H1 (cell line): ENCODE measurements around the gene PKNOX1. TPM values are rescaled to one million over a fixed set of nuclear protein-coding genes. Genes with fewer than 3 reads are reported as not detected.
"Not testable (repeated sequence)": the region's sequence is repeated elsewhere in the genome, so short reads cannot be mapped to it uniquely, and the experiment has no call there.

Source experiments
- CTCF ChIA-PET: fragments of 300-600 bp; sonication (Branson Sonifier 250); formaldehyde crosslinking; loops from one replicate; lab custom pipeline; 2021; ENCODE audit not compliant: partially characterized antibody; lab: Charles Lee
- POLR2A ChIA-PET: fragments of 300-600 bp; sonication (Branson Sonifier 250); formaldehyde crosslinking; loops from one replicate; lab custom pipeline; 2021; ENCODE audit warnings: inconsistent platforms; ENCODE audit not compliant: partially characterized antibody; lab: Charles Lee
- DNase-seq, 2 experiments: peaks; one replicate each; pipeline versions ENCODE4 v3.0.0 to v3.0.0-alpha.2; 2010 to 2022; ENCODE audit warnings: low spot score in 2 of 2, low read depth in 1 of 2, mixed read lengths in 1 of 2
- FAIRE-seq: peaks from 2 replicates; lab custom pipeline; 2011; peaks lifted over from hg19 to GRCh38; lab: Jason Lieb, UNC
- H2AFZ ChIP-seq: 2 replicates; pipeline ENCODE4 v1.8.1; 2012; ENCODE audit warnings: low read length, inconsistent platforms
- H2AK5ac ChIP-seq: 2 replicates; pipeline ENCODE4 v1.6.1; 2013; ENCODE audit warnings: low read depth, low read length
- H2BK120ac ChIP-seq: replicated peaks from 2 replicates; pipeline ENCODE3; 2013; ENCODE audit warnings: low read depth, low read length, inconsistent platforms
- H2BK12ac ChIP-seq: 2 replicates; pipeline ENCODE4 v1.6.1; 2013; ENCODE audit warnings: low read depth, low read length
- H2BK15ac ChIP-seq: 2 replicates; pipeline ENCODE4 v1.6.1; 2013; ENCODE audit warnings: low read length
- H2BK20ac ChIP-seq: 2 replicates; pipeline ENCODE4 v1.6.1; 2013; ENCODE audit warnings: low read length
- H2BK5ac ChIP-seq: 2 replicates; pipeline ENCODE4 v1.6.1; 2013; ENCODE audit warnings: low read depth, low read length
- H3K14ac ChIP-seq: 2 replicates; pipeline ENCODE4 v1.6.1; 2013; ENCODE audit warnings: inconsistent platforms; ENCODE audit not compliant: insufficient read length
- H3K18ac ChIP-seq: 2 replicates; pipeline ENCODE4 v1.6.1; 2013; ENCODE audit warnings: low read length; ENCODE audit errors: extremely low read depth
- H3K23ac ChIP-seq: 2 replicates; pipeline ENCODE4 v1.6.1; 2013; ENCODE audit warnings: inconsistent platforms; ENCODE audit not compliant: insufficient read length
- H3K23me2 ChIP-seq: 2 replicates; pipeline ENCODE4 v1.6.1; 2013; ENCODE audit warnings: low read depth, low read length
- H3K27ac ChIP-seq: 2 replicates; pipeline ENCODE4 v1.6.1; 2011; ENCODE audit warnings: low read depth, low read length, inconsistent platforms
- H3K27me3 ChIP-seq, 4 experiments: replicated peaks in 1 of 4; 1 replicate in 1 of 4; 2 replicates in 3 of 4; pipeline versions ENCODE4 v1.6.1 to v1.8.1; 2011 to 2013; ENCODE audit warnings: low read length in 3 of 4, mild to moderate bottlenecking in 3 of 4, inconsistent platforms in 2 of 4, mixed read lengths in 2 of 4, moderate library complexity in 1 of 4; ENCODE audit not compliant: control insufficient read depth in 3 of 4, insufficient read depth in 3 of 4; ENCODE audit errors: extremely low read depth in 1 of 4
- H3K36me3 ChIP-seq, 4 experiments: 2 replicates each; pipeline versions ENCODE4 v1.6.1 to v1.8.1; 2011 to 2013; ENCODE audit warnings: mild to moderate bottlenecking in 4 of 4, low read length in 3 of 4, moderate library complexity in 2 of 4, control low read depth in 1 of 4, inconsistent platforms in 1 of 4; ENCODE audit not compliant: insufficient read depth in 4 of 4, control insufficient read depth in 2 of 4
- H3K4ac ChIP-seq: replicated peaks from 2 replicates; pipeline ENCODE3; 2013; ENCODE audit warnings: low read length, low read depth, mixed read lengths, inconsistent platforms; ENCODE audit not compliant: insufficient read length
- H3K4me1 ChIP-seq, 4 experiments: replicated peaks in 1 of 4; 1 replicate in 1 of 4; 2 replicates in 3 of 4; pipeline versions ENCODE4 v1.6.1 to v1.8.1; 2011 to 2013; ENCODE audit warnings: low read length in 3 of 4, inconsistent platforms in 2 of 4, mixed read lengths in 1 of 4; ENCODE audit not compliant: insufficient read depth in 4 of 4, control insufficient read depth in 3 of 4
- H3K4me2 ChIP-seq, 2 experiments: 2 replicates each; pipeline versions ENCODE4 v1.6.1 to v1.8.1; 2011 to 2013; ENCODE audit warnings: low read depth in 2 of 2, low read length in 2 of 2, control low read depth in 1 of 2, inconsistent platforms in 1 of 2, mild to moderate bottlenecking in 1 of 2; ENCODE audit not compliant: insufficient read depth in 1 of 2
- H3K4me3 ChIP-seq, 4 experiments: fragments of 200-600, 300-600 bp in 1 of 4; sonication (generic), shearing (Covaris generic), sonication (Bioruptor Twin) in 1 of 4; 2 replicates each; pipeline versions ENCODE4 v1.5.1 to v1.8.1; 2011 to 2016; ENCODE audit warnings: low read length in 4 of 4, low read depth in 3 of 4, control low read depth in 2 of 4, inconsistent platforms in 2 of 4, mild to moderate bottlenecking in 2 of 4, mixed read lengths in 1 of 4, moderate library complexity in 1 of 4; ENCODE audit not compliant: insufficient read depth in 2 of 4; ENCODE audit errors: extremely low read depth in 1 of 4
- H3K56ac ChIP-seq: replicated peaks from 2 replicates; pipeline ENCODE3; 2013; ENCODE audit warnings: low read depth, mild to moderate bottlenecking, mixed read lengths, low read length, inconsistent platforms; ENCODE audit not compliant: insufficient read length
- H3K79me1 ChIP-seq: 2 replicates; pipeline ENCODE4 v1.6.1; 2013; ENCODE audit warnings: low read depth, low read length, control low read depth
- H3K79me2 ChIP-seq, 2 experiments: 2 replicates each; pipeline versions ENCODE4 v1.6.1 to v1.8.1; 2012 to 2013; ENCODE audit warnings: low read length in 2 of 2, mild to moderate bottlenecking in 2 of 2, inconsistent platforms in 1 of 2; ENCODE audit not compliant: insufficient read depth in 2 of 2, control insufficient read depth in 1 of 2
- H3K9ac ChIP-seq, 4 experiments: replicated peaks in 1 of 4; 1 replicate in 1 of 4; 2 replicates in 3 of 4; pipeline versions ENCODE4 v1.6.1 to v1.8.1; 2011 to 2013; ENCODE audit warnings: low read depth in 3 of 4, low read length in 3 of 4, control low read depth in 2 of 4, mild to moderate bottlenecking in 2 of 4, moderate library complexity in 2 of 4, inconsistent platforms in 1 of 4; ENCODE audit errors: extremely low read depth in 1 of 4
- H3K9me3 ChIP-seq, 2 experiments: 2 replicates each; pipeline versions ENCODE4 v1.6.1 to v1.8.1; 2012 to 2013; ENCODE audit warnings: mild to moderate bottlenecking in 2 of 2, moderate library complexity in 2 of 2, control low read depth in 1 of 2, inconsistent platforms in 1 of 2, low read depth in 1 of 2, low read length in 1 of 2, mixed read lengths in 1 of 2; ENCODE audit not compliant: insufficient read depth in 2 of 2
- H4K20me1 ChIP-seq, 2 experiments: replicated peaks in 1 of 2; 2 replicates each; pipeline versions ENCODE3 to v1.8.1; 2011 to 2013; ENCODE audit warnings: inconsistent platforms in 2 of 2, low read length in 2 of 2, mild to moderate bottlenecking in 1 of 2; ENCODE audit not compliant: insufficient read depth in 2 of 2, control insufficient read depth in 1 of 2
- H4K5ac ChIP-seq: 2 replicates; pipeline ENCODE4 v1.6.1; 2013; ENCODE audit warnings: low read length, low read depth, mixed read lengths, inconsistent platforms; ENCODE audit not compliant: insufficient read length
- H4K8ac ChIP-seq: 2 replicates; pipeline ENCODE4 v1.8.0; 2013; ENCODE audit warnings: mild to moderate bottlenecking, moderate library complexity, low read length, inconsistent platforms; ENCODE audit not compliant: insufficient read depth; ENCODE audit errors: extremely low read depth
- H4K91ac ChIP-seq: replicated peaks from 2 replicates; pipeline ENCODE3; 2013; ENCODE audit warnings: low read length, mixed read lengths, inconsistent platforms; ENCODE audit not compliant: insufficient read length
- WGBS, 2 experiments: shearing (Covaris generic) in 1 of 2; methylation state at CpG; one replicate each; pipeline versions ENCODE4 v1.1.6 to v1.1.7; 2013 to 2015; ENCODE audit warnings: low lambda C conversion rate in 2 of 2, mixed read lengths in 2 of 2, inconsistent platforms in 1 of 2, low coverage in 1 of 2, missing lambda C conversion rate in 1 of 2; ENCODE audit not compliant: insufficient replicate concordance in 2 of 2, insufficient coverage in 1 of 2, insufficient read length in 1 of 2; ENCODE audit errors: extremely low coverage in 1 of 2, missing lambda C conversion rate in 1 of 2; 5-methylcytosine and 5-hydroxymethylcytosine counted together
- polyA plus RNA-seq, 7 experiments: library from polyadenylated mRNA; depleted of rRNA in 3 of 7; stranded (reverse) in 5 of 7; unstranded in 2 of 7; fragments of >200 nt in 5 of 7; fragments of 200-250 nt in 2 of 7; gene quantifications; 1 replicate in 5 of 7; 2 replicates in 1 of 7; 4 replicates in 1 of 7; pipeline versions ENCODE4 v1.2.1 to v1.2.3, GENCODE V29; 2011 to 2013; ENCODE audit warnings: missing spikeins in 2 of 7, mixed read lengths in 2 of 7
- total RNA-seq: library from RNA; stranded (reverse); fragmentation: NEBNext Ultra II Directional; extraction: Animal tissue kit (Norgen Biotek cat#: 25700); gene quantifications from 2 replicates; pipeline ENCODE4 v1.2.1, GENCODE V29; 2021

The PKNOX1 gene
- total and polyA plus RNA-seq, 2 of the 8 experiments (the other 6 are each of a cell fraction or from before 2014, with no cell fraction given), result 20.4 to 31.9 TPM

- not testable (repeated sequence) for H4K5ac ChIP-seq, H3K79me1 ChIP-seq, H3K14ac ChIP-seq, H3K79me2 ChIP-seq, H2AFZ ChIP-seq, H3K9me3 ChIP-seq, H3K9ac ChIP-seq, H4K91ac ChIP-seq, H3K23me2 ChIP-seq, DNase-seq, H3K36me3 ChIP-seq, H4K8ac ChIP-seq, FAIRE-seq, H3K23ac ChIP-seq, H3K4me2 ChIP-seq, H3K56ac ChIP-seq, H3K27me3 ChIP-seq, H3K4me3 ChIP-seq, H4K20me1 ChIP-seq, H2BK120ac ChIP-seq, H3K4ac ChIP-seq, H2AK5ac ChIP-seq, H2BK15ac ChIP-seq
- POLR2A ChIA-PET, result interaction anchor here (0.8 to 3.6 kb wide), 6 partner anchors 9 to 61 kb away, joined by 3 to 10 read pairs (median 4); partner anchors contain the start of gene ERVH48-1
- CTCF ChIA-PET, result interaction anchor here (3.2 kb wide), 1 partner anchor 8 kb away, joined by 10 read pairs; no protein-coding TSS in a partner anchor
- H2BK12ac ChIP-seq, result 0 out of 2 replicates have a peak overlapping the region, but pooled peaks have one; percentile 81
- 0 out of 2 replicates have a peak overlapping the region, but pooled peaks have one; percentile 56 for H3K27ac ChIP-seq
- H2BK20ac ChIP-seq, result peak overlapping the region; percentile 2; the same call in 1 of the 2 replicates
- H2BK5ac ChIP-seq, result peak overlapping the region; percentile 62; the same call in 1 of the 2 replicates
- peak overlapping the region; percentile 71; the same call in 1 of the 2 replicates for H3K18ac ChIP-seq
- H3K4me1 ChIP-seq, result peaks cover 0 to 25% (median 12%) of the 10 kb centered on the region in 4 experiments; a peak in 6 of 7 replicates
- WGBS, 2 experiments, result 89% methylated on average over 5 of the region's 5 CpGs; no CpG with 5 or more reads in 1 of the 2 experiments
Observed at GRCh38 chr21:42936360-42936759, 38.0 kb upstream of the PKNOX1 start.
